Measurements from ENCODE around the gene FLNB. TPM values are rescaled to one million over a fixed set of nuclear protein-coding genes. Genes with fewer than 3 reads are reported as not detected.

The FLNB gene
- total RNA-seq, 1 donor from 2014 or later = 521 TPM

DNA sequence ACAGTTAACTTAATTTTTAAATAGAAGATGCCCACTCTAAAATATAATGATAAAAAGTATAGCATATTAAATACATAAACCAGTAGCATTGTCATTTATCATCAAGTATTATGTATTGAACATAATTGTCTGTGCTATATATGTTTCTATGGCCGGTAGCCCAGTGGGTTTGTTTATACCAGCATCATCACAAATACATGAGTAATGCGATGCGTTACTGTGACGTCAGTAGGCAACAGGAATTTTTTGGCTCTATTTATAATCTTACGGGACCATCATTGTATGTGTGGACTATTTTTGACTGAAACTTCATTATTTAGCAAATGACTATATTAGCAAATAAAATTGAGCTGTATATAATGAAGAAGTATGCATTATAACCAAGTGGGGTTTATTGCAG, 82.1 kb downstream of the FLNB start:
- H3K9ac ChIP-seq (ENCODE audit: low read length) = no peak overlapping the region
- H3K27ac ChIP-seq (ENCODE audit: low read depth, low read length) = no peak overlapping the region

GRCh38 chr3:58092521-58092920, 84.3 kb downstream of the FLNB start:
- no peaks in the 10 kb centered on the region for H3K9me3 ChIP-seq (ENCODE audit: insufficient read depth, low read depth, low read length)
- H4K20me1 ChIP-seq (ENCODE audit: insufficient read depth, low read length) = peaks cover 31% of the 10 kb centered on the region
- no peaks in the 10 kb centered on the region for H3K27me3 Mint-ChIP-seq (ENCODE audit: low read depth, unreplicated experiment)
- H3K27ac ChIP-seq (ENCODE audit: low read depth, low read length) = no peak overlapping the region
- H3K36me3 Mint-ChIP-seq (ENCODE audit: low read depth, unreplicated experiment) = peaks cover 25% of the 10 kb centered on the region
- H3K9ac ChIP-seq (ENCODE audit: low read length) = no peak overlapping the region
- H3K27me3 ChIP-seq (ENCODE audit: insufficient read depth, low read length) = no peaks in the 10 kb centered on the region
- H3K4me3 ChIP-seq (ENCODE audit: insufficient read depth, low read depth, low read length) = no peak overlapping the region
- TF ChIP-seq CTCF (IDR thresholded peaks at IDR 0.05; ENCODE audit: insufficient read depth, low read depth, low read length) (no peak), EZH2 (IDR thresholded peaks at IDR 0.05; ENCODE audit: insufficient read depth, low read length) (no peak)
- peaks cover 11% of the 10 kb centered on the region for H3K4me1 Mint-ChIP-seq (ENCODE audit: low read depth, unreplicated experiment)
- peaks cover 29% of the 10 kb centered on the region for H3K36me3 ChIP-seq (ENCODE audit: insufficient read depth, low read length)
- H3K9me3 Mint-ChIP-seq (ENCODE audit: unreplicated experiment) = no peaks in the 10 kb centered on the region
- no peak overlapping the region for H3K4me2 ChIP-seq (ENCODE audit: low read length)
- H3K4me3 Mint-ChIP-seq (ENCODE audit: unreplicated experiment) = no peak overlapping the region
- FAIRE-seq = no peak
- H3K27ac Mint-ChIP-seq (ENCODE audit: unreplicated experiment) = no peak overlapping the region
- DNase-seq (ENCODE audit: low read depth) = no peak
- peaks cover 5% of the 10 kb centered on the region for H3K4me1 ChIP-seq (ENCODE audit: insufficient read depth, low read length)
- no peak overlapping the region for H2AFZ ChIP-seq (ENCODE audit: low read depth, low read length)
- peaks cover 61% of the 10 kb centered on the region for H3K79me2 ChIP-seq (ENCODE audit: insufficient read depth, low read length)

More for the DNA sequence above, 82.1 kb downstream of the FLNB start:
- peaks cover 5% of the 10 kb centered on the region for H3K4me1 ChIP-seq (ENCODE audit: insufficient read depth, low read length)
- peaks cover 69% of the 10 kb centered on the region for H3K79me2 ChIP-seq (ENCODE audit: insufficient read depth, low read length)
- no peak overlapping the region for H3K27ac Mint-ChIP-seq (ENCODE audit: unreplicated experiment)
- H4K20me1 ChIP-seq (ENCODE audit: insufficient read depth, low read length) = peaks cover 32% of the 10 kb centered on the region
- FAIRE-seq (no peak), DNase-seq (ENCODE audit: low read depth) (peak; percentile 37)
- no peaks in the 10 kb centered on the region for H3K27me3 Mint-ChIP-seq (ENCODE audit: low read depth, unreplicated experiment)
- H3K27me3 ChIP-seq (ENCODE audit: insufficient read depth, low read length) = no peaks in the 10 kb centered on the region
- no peak overlapping the region for H2AFZ ChIP-seq (ENCODE audit: low read depth, low read length)
- H3K4me3 Mint-ChIP-seq (ENCODE audit: unreplicated experiment) = no peak overlapping the region
- no peaks in the 10 kb centered on the region for H3K9me3 Mint-ChIP-seq (ENCODE audit: unreplicated experiment)
- H3K9me3 ChIP-seq (ENCODE audit: insufficient read depth, low read depth, low read length) = no peaks in the 10 kb centered on the region
- no peak overlapping the region for H3K4me2 ChIP-seq (ENCODE audit: low read length)
- peaks cover 21% of the 10 kb centered on the region for H3K36me3 Mint-ChIP-seq (ENCODE audit: low read depth, unreplicated experiment)
- H3K36me3 ChIP-seq (ENCODE audit: insufficient read depth, low read length) = peaks cover 14% of the 10 kb centered on the region
- TF ChIP-seq CTCF (IDR thresholded peaks at IDR 0.05; ENCODE audit: insufficient read depth, low read depth, low read length) (no peak), EZH2 (IDR thresholded peaks at IDR 0.05; ENCODE audit: insufficient read depth, low read length) (no peak)
- H3K4me1 Mint-ChIP-seq (ENCODE audit: low read depth, unreplicated experiment) = peaks cover 12% of the 10 kb centered on the region
- H3K4me3 ChIP-seq (ENCODE audit: insufficient read depth, low read depth, low read length) = no peak overlapping the region

DNA sequence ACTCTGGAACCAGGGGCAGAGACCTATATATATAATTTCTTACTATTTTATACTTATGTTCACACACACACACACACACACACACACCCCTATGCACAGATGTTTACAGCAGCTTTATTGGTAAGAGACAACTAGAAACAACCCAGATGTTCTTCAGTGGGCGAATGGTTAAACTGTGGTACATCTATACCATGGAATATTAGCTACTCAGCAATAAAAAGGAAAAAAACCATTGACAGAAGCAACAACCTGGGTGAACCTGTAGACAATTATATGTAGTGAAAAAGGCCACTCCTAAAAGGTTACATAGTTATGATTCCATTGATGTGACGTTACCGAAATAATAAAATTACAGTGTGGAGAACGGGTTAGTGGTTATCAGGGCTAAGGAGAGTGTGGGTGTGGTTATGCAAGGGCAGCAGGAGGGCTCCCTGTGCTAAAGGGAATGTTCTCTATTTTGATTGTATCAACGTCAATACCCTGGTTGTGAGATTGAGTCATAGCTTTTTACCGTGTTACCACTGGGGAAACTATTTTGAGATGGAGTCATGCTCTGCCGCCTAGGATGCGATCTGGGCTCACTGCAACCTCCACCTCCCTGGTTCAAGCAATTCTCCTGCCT, 85.5 kb downstream of the FLNB start:
- H3K79me2 ChIP-seq (ENCODE audit: insufficient read depth, low read length) = peaks cover 60% of the 10 kb centered on the region
- Mint-ChIP-seq H3K4me3 (ENCODE audit: unreplicated experiment) (peak overlapping the region; percentile 8), H3K36me3 (ENCODE audit: low read depth, unreplicated experiment) (peaks cover 29% of the 10 kb centered on the region), H3K4me1 (ENCODE audit: low read depth, unreplicated experiment) (peaks cover 14% of the 10 kb centered on the region), H3K27me3 (ENCODE audit: low read depth, unreplicated experiment) (no peaks in the 10 kb centered on the region), H3K27ac (ENCODE audit: unreplicated experiment) (peak overlapping the region; percentile 69), H3K9me3 (ENCODE audit: unreplicated experiment) (no peaks in the 10 kb centered on the region)
- H3K4me2 ChIP-seq (ENCODE audit: low read length) = no peak overlapping the region
- peaks cover 29% of the 10 kb centered on the region for H4K20me1 ChIP-seq (ENCODE audit: insufficient read depth, low read length)
- FAIRE-seq (peak; percentile 20), DNase-seq (ENCODE audit: low read depth) (peak; percentile 87)
- no peak overlapping the region for H2AFZ ChIP-seq (ENCODE audit: low read depth, low read length)
- TF ChIP-seq EZH2 (IDR thresholded peaks at IDR 0.05; ENCODE audit: insufficient read depth, low read length) = no peak
- TF ChIP-seq CTCF (IDR thresholded peaks at IDR 0.05; ENCODE audit: insufficient read depth, low read depth, low read length) = no peak
- peaks cover 5% of the 10 kb centered on the region for H3K4me1 ChIP-seq (ENCODE audit: insufficient read depth, low read length)
- H3K9me3 ChIP-seq (ENCODE audit: insufficient read depth, low read depth, low read length) = no peaks in the 10 kb centered on the region
- peak overlapping the region; percentile 11 for H3K4me3 ChIP-seq (ENCODE audit: insufficient read depth, low read depth, low read length)
- H3K27ac ChIP-seq (ENCODE audit: low read depth, low read length) = peak overlapping the region; percentile 52
- no peak overlapping the region for H3K9ac ChIP-seq (ENCODE audit: low read length)
- peaks cover 26% of the 10 kb centered on the region for H3K36me3 ChIP-seq (ENCODE audit: insufficient read depth, low read length)
- no peaks in the 10 kb centered on the region for H3K27me3 ChIP-seq (ENCODE audit: insufficient read depth, low read length)
